HEK293 (cell line): ENCODE data around the gene TGM6.

Experiments used
- CTCF ChIA-PET: fragments of 350-600 bp; formaldehyde crosslinking; extraction: SDS; loops from one replicate; lab custom pipeline; 2021; ENCODE audit warnings: antibody characterized with exemption; lab: Yijun Ruan, JAX
- POLR2A ChIA-PET: fragments of 300-600 bp; formaldehyde crosslinking; extraction: SDS; loops from one replicate; lab custom pipeline; 2020; ENCODE audit warnings: antibody characterized with exemption, inconsistent platforms; lab: Yijun Ruan, JAX
- H3K27ac ChIP-seq: fragments of 200-500 bp; sonication (Bioruptor generic); 2 replicates; pipeline ENCODE4 v1.5.1; 2014; ENCODE audit warnings: low read depth, low read length, control low read depth, inconsistent platforms; ENCODE audit errors: extremely low read depth
- H3K36me3 ChIP-seq, 2 experiments: fragments of 200-500 bp in 1 of 2; sonication (Bioruptor generic) in 1 of 2; 1 replicate in 1 of 2; 2 replicates in 1 of 2; pipeline ENCODE4 v1.5.1; 2014 to 2017; ENCODE audit warnings: inconsistent platforms in 2 of 2, low read length in 2 of 2; ENCODE audit not compliant: control insufficient read depth in 2 of 2, insufficient read depth in 1 of 2
- H3K4me1 ChIP-seq: fragments of 200-500 bp; sonication (Bioruptor generic); 2 replicates; pipeline ENCODE4 v1.5.1; 2014; ENCODE audit warnings: mild to moderate bottlenecking, low read length, inconsistent platforms; ENCODE audit not compliant: control insufficient read depth, insufficient read depth
- H3K4me3 ChIP-seq: 2 replicates; pipeline ENCODE4 v1.5.1; 2011; ENCODE audit warnings: low read depth, mild to moderate bottlenecking, control low read depth, low read length, moderate library complexity
- H3K9me3 ChIP-seq: fragments of 200-500 bp; sonication (Bioruptor generic); 2 replicates; pipeline ENCODE4 v1.5.1; 2014; ENCODE audit warnings: low read depth, low read length, inconsistent platforms; ENCODE audit not compliant: control insufficient read depth, insufficient read depth
- SCRT2 ChIP-seq: fragments of 450-650 bp; formaldehyde crosslinking; IDR thresholded peaks from 2 replicates; pipeline ENCODE4 v1.5.1; 2016; ENCODE audit warnings: missing biosample characterization, missing genetic modification characterization
- ZBTB17 ChIP-seq: fragments of 450-650 bp; formaldehyde crosslinking; IDR thresholded peaks from 2 replicates; pipeline ENCODE4 v1.5.1; 2016; ENCODE audit warnings: missing biosample characterization, missing genetic modification characterization
- ZBTB20 ChIP-seq: fragments of 450-650 bp; formaldehyde crosslinking; IDR thresholded peaks from 2 replicates; pipeline ENCODE4 v1.5.1; 2016; ENCODE audit warnings: missing biosample characterization, missing genetic modification characterization
- ZNF10 ChIP-seq: fragments of 450-650 bp; formaldehyde crosslinking; IDR thresholded peaks from 2 replicates; pipeline ENCODE4 v1.5.1; 2017; ENCODE audit warnings: missing biosample characterization, missing genetic modification characterization
- ZNF133 ChIP-seq: fragments of 450-650 bp; formaldehyde crosslinking; IDR thresholded peaks from 2 replicates; pipeline ENCODE4 v1.5.1; 2016; ENCODE audit warnings: missing biosample characterization, missing genetic modification characterization
- ZNF169 ChIP-seq: fragments of 450-650 bp; formaldehyde crosslinking; IDR thresholded peaks from 2 replicates; pipeline ENCODE4 v1.5.1; 2016; ENCODE audit warnings: missing biosample characterization, missing genetic modification characterization
- ZNF335 ChIP-seq: fragments of 450-650 bp; formaldehyde crosslinking; conservative IDR thresholded peaks from 2 replicates; pipeline ENCODE4 v1.5.1; 2016; ENCODE audit warnings: missing biosample characterization, missing genetic modification characterization
- ZNF366 ChIP-seq: fragments of 450-650 bp; formaldehyde crosslinking; conservative IDR thresholded peaks from 2 replicates; pipeline ENCODE4 v1.5.1; 2016; ENCODE audit warnings: missing biosample characterization, missing genetic modification characterization
- ZNF473 ChIP-seq: fragments of 450-650 bp; formaldehyde crosslinking; IDR thresholded peaks from 2 replicates; pipeline ENCODE4 v1.5.1; 2017; ENCODE audit warnings: missing biosample characterization, missing genetic modification characterization
- ZNF585B ChIP-seq: fragments of 450-650 bp; formaldehyde crosslinking; IDR thresholded peaks from 2 replicates; pipeline ENCODE4 v1.5.1; 2016; ENCODE audit warnings: missing biosample characterization, missing genetic modification characterization
- ZNF623 ChIP-seq: fragments of 450-650 bp; formaldehyde crosslinking; IDR thresholded peaks from 2 replicates; pipeline ENCODE4 v1.5.1; 2016; ENCODE audit warnings: missing biosample characterization, missing genetic modification characterization
- ZNF654 ChIP-seq: fragments of 450-650 bp; formaldehyde crosslinking; IDR thresholded peaks from 2 replicates; pipeline ENCODE4 v1.5.1; 2016; ENCODE audit warnings: low read depth, missing biosample characterization, missing genetic modification characterization
- ZNF660 ChIP-seq: fragments of 450-650 bp; IDR thresholded peaks from 2 replicates; pipeline ENCODE4 v1.5.1; 2018; ENCODE audit warnings: missing biosample characterization, mild to moderate bottlenecking, missing genetic modification characterization
- ZNF768 ChIP-seq: fragments of 450-650 bp; formaldehyde crosslinking; IDR thresholded peaks from 2 replicates; pipeline ENCODE4 v1.5.1; 2018; ENCODE audit warnings: missing biosample characterization, mild to moderate bottlenecking, missing genetic modification characterization
- ZNF830 ChIP-seq: fragments of 450-650 bp; IDR thresholded peaks from 2 replicates; pipeline ENCODE4 v1.5.0; 2018; ENCODE audit warnings: missing biosample characterization, missing genetic modification characterization, low read depth, mild to moderate bottlenecking, moderate library complexity
- ZNF843 ChIP-seq: fragments of 450-650 bp; formaldehyde crosslinking; IDR thresholded peaks from 2 replicates; pipeline ENCODE4 v1.5.1; 2016; ENCODE audit warnings: missing biosample characterization, missing genetic modification characterization
- ZXDB ChIP-seq: fragments of 450-650 bp; formaldehyde crosslinking; IDR thresholded peaks from 2 replicates; pipeline ENCODE4 v1.5.1; 2016; ENCODE audit warnings: missing biosample characterization, missing genetic modification characterization
- TF ChIP-seq, protein P1 (sequence below): fragments of 450-650 bp; formaldehyde crosslinking; IDR thresholded peaks from 2 replicates; pipeline ENCODE4 v1.5.1; 2016; ENCODE audit warnings: missing biosample characterization, missing genetic modification characterization
- TF ChIP-seq, protein P2 (sequence below): fragments of 450-650 bp; formaldehyde crosslinking; IDR thresholded peaks from 2 replicates; pipeline ENCODE4 v1.5.1; 2016; ENCODE audit warnings: missing biosample characterization, missing genetic modification characterization
- TF ChIP-seq, protein P3 (sequence below): fragments of 450-650 bp; formaldehyde crosslinking; IDR thresholded peaks from 2 replicates; pipeline ENCODE4 v1.5.1; 2016; ENCODE audit warnings: missing biosample characterization, missing genetic modification characterization, low read depth
- TF ChIP-seq, protein P4 (sequence below): fragments of 450-650 bp; formaldehyde crosslinking; IDR thresholded peaks from 2 replicates; pipeline ENCODE4 v1.5.1; 2016; ENCODE audit warnings: missing biosample characterization, missing genetic modification characterization, borderline replicate concordance
- TF ChIP-seq, protein P5 (sequence below): fragments of 450-650 bp; formaldehyde crosslinking; IDR thresholded peaks from 2 replicates; pipeline ENCODE4 v1.5.1; 2016; ENCODE audit warnings: missing biosample characterization, missing genetic modification characterization, low read depth

TGM6 gene

DNA sequence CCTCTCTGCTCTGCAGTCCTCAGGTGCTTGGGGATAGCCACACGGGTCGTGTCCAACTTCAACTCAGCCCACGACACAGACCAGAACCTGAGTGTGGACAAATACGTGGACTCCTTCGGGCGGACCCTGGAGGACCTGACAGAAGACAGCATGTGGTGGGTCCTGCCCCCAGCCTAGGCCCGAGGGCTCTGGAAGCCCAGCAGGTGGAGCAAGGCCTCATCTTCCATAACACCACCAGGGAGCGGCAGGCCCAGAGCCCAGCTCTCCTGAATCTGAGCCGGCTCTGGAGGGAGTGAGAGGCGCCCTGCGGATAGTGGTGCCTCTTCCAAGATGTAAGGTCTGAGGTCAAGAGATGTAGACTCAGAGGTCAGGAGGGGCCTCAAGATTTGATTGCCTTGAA, 19.6 kb downstream of the TGM6 start (continued):
- TF ChIP-seq, protein P1, sequence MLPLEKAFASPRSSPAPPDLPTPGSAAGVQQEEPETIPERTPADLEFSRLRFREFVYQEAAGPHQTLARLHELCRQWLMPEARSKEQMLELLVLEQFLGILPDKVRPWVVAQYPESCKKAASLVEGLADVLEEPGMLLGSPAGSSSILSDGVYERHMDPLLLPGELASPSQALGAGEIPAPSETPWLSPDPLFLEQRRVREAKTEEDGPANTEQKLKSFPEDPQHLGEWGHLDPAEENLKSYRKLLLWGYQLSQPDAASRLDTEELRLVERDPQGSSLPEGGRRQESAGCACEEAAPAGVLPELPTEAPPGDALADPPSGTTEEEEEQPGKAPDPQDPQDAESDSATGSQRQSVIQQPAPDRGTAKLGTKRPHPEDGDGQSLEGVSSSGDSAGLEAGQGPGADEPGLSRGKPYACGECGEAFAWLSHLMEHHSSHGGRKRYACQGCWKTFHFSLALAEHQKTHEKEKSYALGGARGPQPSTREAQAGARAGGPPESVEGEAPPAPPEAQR (tag by site-specific recombination), result no peak
- no peak for TF ChIP-seq ZXDB
- TF ChIP-seq, all 188 proteins: peak for 0

DNA sequence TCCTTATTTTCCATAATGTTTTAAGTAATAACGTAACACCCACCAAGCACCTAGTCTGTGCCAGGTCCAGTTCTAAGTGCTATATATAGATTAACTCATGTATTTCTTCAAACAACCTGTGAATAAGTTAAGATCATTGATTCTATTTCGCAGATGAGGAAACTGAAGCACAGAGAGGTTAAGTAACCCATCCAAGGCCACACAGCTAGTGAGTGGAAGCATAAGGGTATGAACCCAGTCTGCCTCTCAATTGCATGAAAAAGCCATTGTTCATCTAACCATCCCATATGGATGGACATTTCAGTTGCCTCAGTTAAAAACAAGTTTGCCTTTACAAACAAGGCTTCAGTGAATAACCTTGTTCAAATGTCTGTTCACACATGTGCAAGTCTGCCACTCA, 20.8 kb downstream of the TGM6 start:
- Histone ChIP-seq H3K9me3 (no peaks in the 10 kb centered on the region), H3K4me1 (no peaks in the 10 kb centered on the region), H3K27ac (no peak overlapping the region), H3K4me3 (no peak overlapping the region), H3K36me3 (no peaks in the 10 kb centered on the region)
- POLR2A ChIA-PET, result no interaction called here
- CTCF ChIA-PET, result interaction anchor here (0.7 to 5.2 kb wide), 5 partner anchors 14 to 213 kb away, joined by 3 to 58 read pairs (median 6); no protein-coding TSS in a partner anchor
- TF ChIP-seq ZNF133 (tag by site-specific recombination) (no peak), ZNF768 (tag by site-specific recombination) (0 out of 2 replicates have a peak, but pooled peaks have one; percentile 47)

DNA sequence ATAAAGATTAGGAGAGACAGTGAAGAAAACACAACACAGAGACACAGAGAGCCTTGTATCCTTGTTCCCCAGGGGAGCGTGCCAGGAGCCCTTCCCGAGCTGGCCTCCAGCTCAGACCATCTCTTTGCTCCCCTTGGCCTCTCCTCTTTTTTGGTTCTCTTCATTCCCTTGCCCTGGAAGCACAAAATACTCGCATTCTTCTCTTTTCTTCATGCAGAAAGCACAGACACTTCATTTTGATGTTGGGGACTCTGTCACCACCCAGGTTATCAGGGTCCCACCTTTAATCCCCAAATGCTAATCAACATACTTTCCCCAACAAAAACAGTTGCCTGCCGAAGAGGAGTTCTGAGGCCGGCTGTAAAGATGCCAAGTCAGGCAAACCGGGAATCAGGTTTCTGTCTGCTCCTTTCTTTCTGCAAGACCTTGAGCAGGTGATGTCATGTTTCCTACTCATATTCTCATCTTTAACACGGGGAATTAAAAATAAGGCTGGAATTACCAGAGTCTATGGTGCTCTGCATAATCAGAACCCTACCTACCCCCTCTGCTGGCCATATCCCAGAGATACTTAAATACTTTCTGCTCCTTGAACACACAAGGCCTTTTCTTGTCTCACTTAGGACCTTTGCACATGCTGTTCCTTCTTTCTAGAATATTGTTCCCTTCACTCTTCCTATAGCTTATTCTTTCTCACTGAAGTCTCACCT, 21.7 kb downstream of the TGM6 start:
- ChIA-PET POLR2A (no interaction called here), CTCF (interaction anchor here (0.5 to 5.2 kb wide), 14 partner anchors 8 to 286 kb away, joined by 3 to 58 read pairs (median 3); no protein-coding TSS in a partner anchor)
- Histone ChIP-seq H3K9me3 (no peaks in the 10 kb centered on the region), H3K27ac (no peak overlapping the region), H3K36me3 (no peaks in the 10 kb centered on the region), H3K4me3 (no peak overlapping the region), H3K4me1 (no peaks in the 10 kb centered on the region)
- TF ChIP-seq, protein P2, sequence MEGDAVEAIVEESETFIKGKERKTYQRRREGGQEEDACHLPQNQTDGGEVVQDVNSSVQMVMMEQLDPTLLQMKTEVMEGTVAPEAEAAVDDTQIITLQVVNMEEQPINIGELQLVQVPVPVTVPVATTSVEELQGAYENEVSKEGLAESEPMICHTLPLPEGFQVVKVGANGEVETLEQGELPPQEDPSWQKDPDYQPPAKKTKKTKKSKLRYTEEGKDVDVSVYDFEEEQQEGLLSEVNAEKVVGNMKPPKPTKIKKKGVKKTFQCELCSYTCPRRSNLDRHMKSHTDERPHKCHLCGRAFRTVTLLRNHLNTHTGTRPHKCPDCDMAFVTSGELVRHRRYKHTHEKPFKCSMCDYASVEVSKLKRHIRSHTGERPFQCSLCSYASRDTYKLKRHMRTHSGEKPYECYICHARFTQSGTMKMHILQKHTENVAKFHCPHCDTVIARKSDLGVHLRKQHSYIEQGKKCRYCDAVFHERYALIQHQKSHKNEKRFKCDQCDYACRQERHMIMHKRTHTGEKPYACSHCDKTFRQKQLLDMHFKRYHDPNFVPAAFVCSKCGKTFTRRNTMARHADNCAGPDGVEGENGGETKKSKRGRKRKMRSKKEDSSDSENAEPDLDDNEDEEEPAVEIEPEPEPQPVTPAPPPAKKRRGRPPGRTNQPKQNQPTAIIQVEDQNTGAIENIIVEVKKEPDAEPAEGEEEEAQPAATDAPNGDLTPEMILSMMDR (tag by site-specific recombination), result peak; percentile 45; the same call in 1 of the 2 replicates
- TF ChIP-seq, protein P3, sequence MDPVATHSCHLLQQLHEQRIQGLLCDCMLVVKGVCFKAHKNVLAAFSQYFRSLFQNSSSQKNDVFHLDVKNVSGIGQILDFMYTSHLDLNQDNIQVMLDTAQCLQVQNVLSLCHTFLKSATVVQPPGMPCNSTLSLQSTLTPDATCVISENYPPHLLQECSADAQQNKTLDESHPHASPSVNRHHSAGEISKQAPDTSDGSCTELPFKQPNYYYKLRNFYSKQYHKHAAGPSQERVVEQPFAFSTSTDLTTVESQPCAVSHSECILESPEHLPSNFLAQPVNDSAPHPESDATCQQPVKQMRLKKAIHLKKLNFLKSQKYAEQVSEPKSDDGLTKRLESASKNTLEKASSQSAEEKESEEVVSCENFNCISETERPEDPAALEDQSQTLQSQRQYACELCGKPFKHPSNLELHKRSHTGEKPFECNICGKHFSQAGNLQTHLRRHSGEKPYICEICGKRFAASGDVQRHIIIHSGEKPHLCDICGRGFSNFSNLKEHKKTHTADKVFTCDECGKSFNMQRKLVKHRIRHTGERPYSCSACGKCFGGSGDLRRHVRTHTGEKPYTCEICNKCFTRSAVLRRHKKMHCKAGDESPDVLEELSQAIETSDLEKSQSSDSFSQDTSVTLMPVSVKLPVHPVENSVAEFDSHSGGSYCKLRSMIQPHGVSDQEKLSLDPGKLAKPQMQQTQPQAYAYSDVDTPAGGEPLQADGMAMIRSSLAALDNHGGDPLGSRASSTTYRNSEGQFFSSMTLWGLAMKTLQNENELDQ, result no peak
- TF ChIP-seq ZNF473 (tag by site-specific recombination), result no peak
- TF ChIP-seq ZNF10 (tag by site-specific recombination), result 0 out of 2 replicates have a peak, but pooled peaks have one; percentile 55
- TF ChIP-seq ZNF585B (tag by site-specific recombination), result no peak
- TF ChIP-seq ZXDB, result no peak
- TF ChIP-seq ZNF169 (tag by site-specific recombination), result no peak
- TF ChIP-seq ZNF335, result peak; percentile 31; the same call in 1 of the 2 replicates
- TF ChIP-seq SCRT2 (tag by site-specific recombination), result no peak
- peak; percentile 83 for TF ChIP-seq ZNF623
- TF ChIP-seq ZNF366 (tag by site-specific recombination), result 0 out of 2 replicates have a peak, but pooled peaks have one; percentile 10
- TF ChIP-seq ZNF843 (tag by site-specific recombination), result no peak
- peak; percentile 40; the same call in 1 of the 2 replicates for TF ChIP-seq ZBTB17 (tag by site-specific recombination)
- TF ChIP-seq ZNF654 (tag by site-specific recombination), result peak; percentile 49
- 0 out of 2 replicates have a peak, but pooled peaks have one; percentile 13 for TF ChIP-seq ZNF660 (tag by site-specific recombination)
- no peak for TF ChIP-seq ZNF830 (tag by site-specific recombination)
- TF ChIP-seq, protein P4, sequence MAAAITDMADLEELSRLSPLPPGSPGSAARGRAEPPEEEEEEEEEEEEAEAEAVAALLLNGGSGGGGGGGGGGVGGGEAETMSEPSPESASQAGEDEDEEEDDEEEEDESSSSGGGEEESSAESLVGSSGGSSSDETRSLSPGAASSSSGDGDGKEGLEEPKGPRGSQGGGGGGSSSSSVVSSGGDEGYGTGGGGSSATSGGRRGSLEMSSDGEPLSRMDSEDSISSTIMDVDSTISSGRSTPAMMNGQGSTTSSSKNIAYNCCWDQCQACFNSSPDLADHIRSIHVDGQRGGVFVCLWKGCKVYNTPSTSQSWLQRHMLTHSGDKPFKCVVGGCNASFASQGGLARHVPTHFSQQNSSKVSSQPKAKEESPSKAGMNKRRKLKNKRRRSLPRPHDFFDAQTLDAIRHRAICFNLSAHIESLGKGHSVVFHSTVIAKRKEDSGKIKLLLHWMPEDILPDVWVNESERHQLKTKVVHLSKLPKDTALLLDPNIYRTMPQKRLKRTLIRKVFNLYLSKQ (tag by site-specific recombination), result no peak
- peak; percentile 77 for TF ChIP-seq ZBTB20 (tag by site-specific recombination)
- TF ChIP-seq, protein P5, sequence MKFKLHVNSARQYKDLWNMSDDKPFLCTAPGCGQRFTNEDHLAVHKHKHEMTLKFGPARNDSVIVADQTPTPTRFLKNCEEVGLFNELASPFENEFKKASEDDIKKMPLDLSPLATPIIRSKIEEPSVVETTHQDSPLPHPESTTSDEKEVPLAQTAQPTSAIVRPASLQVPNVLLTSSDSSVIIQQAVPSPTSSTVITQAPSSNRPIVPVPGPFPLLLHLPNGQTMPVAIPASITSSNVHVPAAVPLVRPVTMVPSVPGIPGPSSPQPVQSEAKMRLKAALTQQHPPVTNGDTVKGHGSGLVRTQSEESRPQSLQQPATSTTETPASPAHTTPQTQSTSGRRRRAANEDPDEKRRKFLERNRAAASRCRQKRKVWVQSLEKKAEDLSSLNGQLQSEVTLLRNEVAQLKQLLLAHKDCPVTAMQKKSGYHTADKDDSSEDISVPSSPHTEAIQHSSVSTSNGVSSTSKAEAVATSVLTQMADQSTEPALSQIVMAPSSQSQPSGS (tag by site-specific recombination), result 0 out of 2 replicates have a peak, but pooled peaks have one; percentile 14
